HUES48 (cell line): Measurements from ENCODE around the gene ATG4B.

Experiments
- H3K27ac ChIP-seq: one replicate; pipeline ENCODE4 v1.7.0; 2013; ENCODE audit warnings: low read depth, low read length, inconsistent platforms
- H3K27me3 ChIP-seq: 2 replicates; pipeline ENCODE4 v1.6.1; 2013; ENCODE audit warnings: mild to moderate bottlenecking, low read length; ENCODE audit not compliant: control insufficient read depth, insufficient read depth
- H3K36me3 ChIP-seq: 2 replicates; pipeline ENCODE4 v1.6.1; 2013; ENCODE audit warnings: low read length; ENCODE audit not compliant: control insufficient read depth, insufficient read depth
- H3K4me1 ChIP-seq: 2 replicates; pipeline ENCODE4 v1.6.1; 2013; ENCODE audit warnings: mild to moderate bottlenecking, low read length; ENCODE audit not compliant: control insufficient read depth, insufficient read depth
- H3K4me3 ChIP-seq: 2 replicates; pipeline ENCODE4 v1.5.1; 2013; ENCODE audit warnings: mild to moderate bottlenecking, low read depth, low read length
- H3K9ac ChIP-seq: 2 replicates; pipeline ENCODE4 v1.6.1; 2013; ENCODE audit warnings: mild to moderate bottlenecking, low read depth, low read length, moderate library complexity
- H3K9me3 ChIP-seq: 2 replicates; pipeline ENCODE4 v1.6.1; 2013; ENCODE audit warnings: low read length; ENCODE audit not compliant: control insufficient read depth, insufficient read depth

Gene ATG4B

GRCh38 chr2:241632478-241633325 lies 4.8 kb upstream of the ATG4B start:
- Histone ChIP-seq H3K4me3 (no peak overlapping the region), H3K36me3 (peaks cover 43% of the 10 kb centered on the region), H3K27me3 (no peaks in the 10 kb centered on the region), H3K4me1 (0 out of 2 replicates have a peak, but pooled peaks cover 2% of the 10 kb centered on the region), H3K9me3 (no peaks in the 10 kb centered on the region), H3K9ac (no peak overlapping the region), H3K27ac (no peak overlapping the region)

DNA sequence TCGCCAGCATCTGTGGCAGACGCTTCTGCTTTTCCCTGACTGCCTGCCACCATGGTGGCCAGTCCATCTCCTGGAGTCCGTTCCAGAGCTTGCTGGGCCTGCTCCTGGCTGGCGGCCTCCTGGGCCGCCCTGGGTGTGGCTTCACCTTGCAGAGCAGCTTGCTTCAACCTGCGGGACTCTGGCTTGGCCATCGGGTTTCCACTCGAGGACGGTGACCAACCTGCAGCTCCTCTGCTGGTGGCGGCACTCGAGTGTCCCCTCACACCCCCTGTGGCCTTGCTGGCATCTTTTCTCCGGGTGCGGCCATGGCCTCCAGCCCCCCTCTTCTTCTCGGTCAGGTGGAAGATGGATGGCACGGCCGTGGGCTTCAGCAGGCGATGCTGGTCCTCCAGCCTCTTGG lies 3.9 kb upstream of the ATG4B start:
- Histone ChIP-seq H3K4me3 (no peak overlapping the region), H3K9me3 (no peaks in the 10 kb centered on the region), H3K27ac (no peak overlapping the region), H3K4me1 (peaks cover 4% of the 10 kb centered on the region; the same call in 1 of the 2 replicates), H3K27me3 (no peaks in the 10 kb centered on the region), H3K9ac (no peak overlapping the region), H3K36me3 (peaks cover 43% of the 10 kb centered on the region)

GRCh38 chr2:241635756-241636155 lies 1.7 kb upstream of the ATG4B start:
- Histone ChIP-seq H3K4me3 (peak overlapping the region; percentile 100), H3K9ac (peak overlapping the region; percentile 80; the same call in 1 of the 2 replicates), H3K9me3 (peaks cover 3% of the 10 kb centered on the region), H3K27ac (no peak overlapping the region), H3K4me1 (peaks cover 6% of the 10 kb centered on the region; the same call in 1 of the 2 replicates), H3K36me3 (peaks cover 48% of the 10 kb centered on the region), H3K27me3 (no peaks in the 10 kb centered on the region)

- Histone ChIP-seq H3K4me3 (peak overlapping the region; percentile 100), H3K4me1 (peaks cover 6% of the 10 kb centered on the region; the same call in 1 of the 2 replicates), H3K27ac (peak overlapping the region; percentile 99), H3K9me3 (peaks cover 3% of the 10 kb centered on the region), H3K9ac (peak overlapping the region; percentile 80), H3K27me3 (no peaks in the 10 kb centered on the region), H3K36me3 (peaks cover 43% of the 10 kb centered on the region)
Measured at GRCh38 chr2:241636182-241637017, 1.1 kb upstream of the ATG4B start.

DNA sequence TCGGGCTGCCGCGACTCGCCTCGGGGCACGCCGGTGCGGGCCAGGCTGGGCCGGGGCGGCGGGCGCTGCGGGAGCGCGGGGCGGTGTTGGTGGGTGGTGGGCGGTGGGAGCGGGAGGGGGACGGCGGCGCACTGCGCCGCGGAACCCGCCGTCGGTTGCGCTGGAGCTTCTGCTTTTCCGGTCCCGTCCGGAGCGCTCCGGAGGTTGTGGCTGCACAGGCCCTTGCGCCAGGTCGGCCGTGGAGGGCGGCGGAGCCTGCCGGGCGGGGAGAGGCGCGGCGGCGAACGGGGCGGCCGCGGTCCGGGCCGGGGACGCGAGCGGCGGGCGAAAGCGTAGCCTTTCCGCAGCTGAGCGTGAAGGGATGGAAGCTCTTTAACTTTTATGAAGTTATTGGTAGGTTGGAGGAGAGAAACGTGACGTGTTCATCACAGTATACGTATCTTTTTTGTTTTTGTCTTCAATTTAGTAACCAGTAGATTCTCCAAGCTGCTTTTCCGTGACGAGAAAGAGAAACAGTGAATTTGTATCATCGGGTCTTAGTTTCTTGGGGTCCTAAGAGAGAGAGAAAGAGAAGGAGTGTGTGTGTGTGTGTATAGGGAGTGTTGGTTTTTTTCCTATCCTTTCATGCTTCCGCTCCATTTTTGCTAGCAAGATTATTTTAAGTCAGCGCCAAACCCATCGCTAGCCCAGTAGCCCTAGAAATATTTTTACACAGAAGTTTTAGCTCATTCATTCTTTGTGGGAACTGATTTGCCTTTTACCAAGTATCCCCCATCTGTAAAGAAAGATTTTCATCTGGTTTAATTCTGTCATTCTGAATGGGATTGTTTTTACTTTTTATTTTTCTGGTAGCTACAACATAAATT lies 535 bp downstream of the ATG4B start:
- Histone ChIP-seq H3K4me1 (peaks cover 12% of the 10 kb centered on the region; the same call in 1 of the 2 replicates), H3K36me3 (peaks cover 27% of the 10 kb centered on the region), H3K9me3 (peaks cover 3% of the 10 kb centered on the region), H3K9ac (peak overlapping the region; percentile 99), H3K4me3 (peak overlapping the region; percentile 100), H3K27me3 (no peaks in the 10 kb centered on the region), H3K27ac (peak overlapping the region; percentile 99)

DNA sequence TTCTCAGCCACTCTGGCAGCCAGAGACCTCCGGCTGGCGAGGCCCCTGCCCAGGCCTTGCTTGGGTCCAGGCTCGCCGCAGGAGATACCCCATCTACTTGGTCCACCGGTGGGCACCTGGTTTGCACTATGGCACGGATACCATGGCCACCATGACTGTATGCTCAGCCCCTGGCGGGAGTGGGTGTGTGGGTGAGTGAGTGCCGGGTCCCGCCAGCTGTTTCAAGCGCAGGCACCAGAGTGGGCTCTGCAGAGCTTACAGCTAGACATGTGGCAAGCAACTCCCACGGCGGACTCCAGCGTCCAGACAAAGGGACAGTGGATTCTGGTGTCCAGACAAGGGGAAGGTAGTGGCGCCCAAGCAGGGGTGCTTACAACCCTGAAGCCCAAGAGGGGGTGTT lies 1.4 kb downstream of the ATG4B start:
- no peak overlapping the region for H3K9ac ChIP-seq
- peaks cover 12% of the 10 kb centered on the region; the same call in 1 of the 2 replicates for H3K4me1 ChIP-seq
- H3K9me3 ChIP-seq, result peaks cover 3% of the 10 kb centered on the region
- no peaks in the 10 kb centered on the region for H3K27me3 ChIP-seq
- no peak overlapping the region for H3K27ac ChIP-seq
- peaks cover 19% of the 10 kb centered on the region for H3K36me3 ChIP-seq
- peak overlapping the region; percentile 100 for H3K4me3 ChIP-seq

GRCh38 chr2:241639385-241639784 lies 1.9 kb downstream of the ATG4B start:
- H3K36me3 ChIP-seq, result peaks cover 17% of the 10 kb centered on the region
- no peak overlapping the region for H3K9ac ChIP-seq
- no peaks in the 10 kb centered on the region for H3K27me3 ChIP-seq
- peak overlapping the region; percentile 100 for H3K4me3 ChIP-seq
- H3K4me1 ChIP-seq, result peaks cover 12% of the 10 kb centered on the region; the same call in 1 of the 2 replicates
- no peak overlapping the region for H3K27ac ChIP-seq
- peaks cover 3% of the 10 kb centered on the region for H3K9me3 ChIP-seq

- Histone ChIP-seq H3K36me3 (peaks cover 14% of the 10 kb centered on the region), H3K9me3 (peaks cover 3% of the 10 kb centered on the region), H3K4me1 (peaks cover 12% of the 10 kb centered on the region; the same call in 1 of the 2 replicates), H3K27ac (no peak overlapping the region), H3K27me3 (no peaks in the 10 kb centered on the region), H3K9ac (no peak overlapping the region), H3K4me3 (no peak overlapping the region)
Measured at GRCh38 chr2:241640165-241640795, 2.8 kb downstream of the ATG4B start.

DNA sequence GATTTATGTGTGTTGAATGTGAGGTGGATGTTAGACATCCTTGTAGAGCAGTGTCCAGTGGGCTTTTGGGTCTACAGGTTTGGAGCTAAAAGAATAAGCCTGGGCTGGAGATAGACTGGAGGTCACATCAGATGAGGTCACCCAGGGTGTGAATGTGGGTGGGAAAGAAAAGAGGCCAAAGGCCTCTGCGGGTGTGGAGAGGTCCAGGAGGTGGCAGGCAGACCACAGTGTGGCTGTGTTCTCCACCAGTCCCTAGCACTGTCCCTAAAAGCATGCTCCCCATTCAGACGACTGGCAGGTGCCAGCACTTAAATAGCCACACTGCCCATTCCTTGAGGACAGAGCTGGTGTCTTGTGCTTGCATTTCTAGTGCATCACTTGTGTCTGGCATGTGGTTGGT lies 4.1 kb downstream of the ATG4B start:
- Histone ChIP-seq H3K9ac (no peak overlapping the region), H3K9me3 (peaks cover 3% of the 10 kb centered on the region), H3K27ac (no peak overlapping the region), H3K27me3 (no peaks in the 10 kb centered on the region), H3K36me3 (peaks cover 18% of the 10 kb centered on the region), H3K4me3 (no peak overlapping the region), H3K4me1 (peaks cover 10% of the 10 kb centered on the region; the same call in 1 of the 2 replicates)
